HepG2 (cell line): ENCODE measurements around the gene PRKCZ. TPM values are rescaled to one million over a fixed set of nuclear protein-coding genes. Genes with fewer than 3 reads are reported as not detected.
A peak's percentile ranks its signal among the peaks of the same experiment; 100 is the strongest.

Experiments
- DNMT1 ChIP-seq: sonication (generic); formaldehyde crosslinking; IDR thresholded peaks from 2 replicates; pipeline ENCODE4 v1.5.1; 2020; ENCODE audit warnings: mild to moderate bottlenecking, missing genetic modification reagents
- HOXA5 ChIP-seq: sonication (generic); formaldehyde crosslinking; IDR thresholded peaks from 2 replicates; pipeline ENCODE4 v1.4.0; 2020; ENCODE audit warnings: missing genetic modification reagents
- KLF15 ChIP-seq: sonication (generic); formaldehyde crosslinking; IDR thresholded peaks from 2 replicates; pipeline ENCODE4 v1.8.1; 2023; ENCODE audit warnings: borderline replicate concordance, mild to moderate bottlenecking, inconsistent platforms, missing genetic modification reagents, mixed read lengths
- NFE2L1 ChIP-seq: sonication (generic); formaldehyde crosslinking; IDR thresholded peaks from 2 replicates; pipeline ENCODE4 v1.4.0; 2020; ENCODE audit warnings: missing genetic modification reagents, mild to moderate bottlenecking, borderline replicate concordance
- NFE2L2 ChIP-seq: fragments of 150-350 bp; IDR thresholded peaks from 2 replicates; pipeline ENCODE4 v1.6.1; 2014; ENCODE audit warnings: low read length
- RFXANK ChIP-seq: IDR thresholded peaks from 2 replicates; pipeline ENCODE4 v1.6.1; 2016
- SMAD9 ChIP-seq: sonication (generic); formaldehyde crosslinking; IDR thresholded peaks from 2 replicates; pipeline ENCODE4 v1.5.1; 2020; ENCODE audit warnings: mild to moderate bottlenecking, missing genetic modification reagents
- THYN1 ChIP-seq: sonication (generic); formaldehyde crosslinking; IDR thresholded peaks from 2 replicates; pipeline ENCODE4 v1.8.1; 2023; ENCODE audit warnings: low read depth, mild to moderate bottlenecking, moderate library complexity, missing genetic modification reagents, borderline replicate concordance
- ZNF331 ChIP-seq: sonication (generic); formaldehyde crosslinking; IDR thresholded peaks from 2 replicates; pipeline ENCODE4 v1.4.0; 2020; ENCODE audit warnings: missing genetic modification reagents
- ZNF333 ChIP-seq: sonication (generic); formaldehyde crosslinking; IDR thresholded peaks from 2 replicates; pipeline ENCODE4 v1.4.0; 2020; ENCODE audit warnings: mild to moderate bottlenecking, missing genetic modification reagents, borderline replicate concordance
- ZNF354B ChIP-seq: sonication (generic); formaldehyde crosslinking; IDR thresholded peaks from 2 replicates; pipeline ENCODE4 v1.8.0; 2022; ENCODE audit warnings: mild to moderate bottlenecking, missing genetic modification reagents
- ZNF382 ChIP-seq: sonication (generic); formaldehyde crosslinking; IDR thresholded peaks from 2 replicates; pipeline ENCODE4 v1.5.0; 2020; ENCODE audit warnings: missing genetic modification reagents, mild to moderate bottlenecking, borderline replicate concordance
- ZNF432 ChIP-seq: sonication (generic); formaldehyde crosslinking; IDR thresholded peaks from 2 replicates; pipeline ENCODE4 v1.5.0; 2020; ENCODE audit warnings: missing genetic modification reagents, mild to moderate bottlenecking, borderline replicate concordance
- ZSCAN29 ChIP-seq: sonication (generic); formaldehyde crosslinking; conservative IDR thresholded peaks from 2 replicates; pipeline ENCODE4 v1.4.0; 2020; ENCODE audit warnings: mild to moderate bottlenecking, missing genetic modification reagents
- polyA plus RNA-seq, 8 experiments: library from polyadenylated mRNA; depleted of rRNA in 3 of 8; stranded (reverse) in 7 of 8; unstranded in 1 of 8; fragments of >200 nt; fragmentation: Illumina TruSeq in 4 of 8; extraction: Trizol in 4 of 8; gene quantifications; 2 replicates each; pipeline versions ENCODE4 v1.2.1 to v1.2.3, GENCODE V29; 2011 to 2016; ENCODE audit warnings: low read depth in 4 of 8, missing spikeins in 1 of 8, mixed read lengths in 1 of 8; ENCODE audit not compliant: insufficient read depth in 1 of 8
- total RNA-seq, 5 experiments: library from RNA; depleted of rRNA; stranded (reverse); fragments of >200 nt; fragmentation: Illumina TruSeq; extraction: Trizol; gene quantifications; 2 replicates each; pipeline ENCODE4 v1.2.3, GENCODE V29; 2016; ENCODE audit warnings: low read depth in 1 of 5
- TF ChIP-seq, protein P1 (sequence below): sonication (generic); formaldehyde crosslinking; IDR thresholded peaks from 2 replicates; pipeline ENCODE4 v1.4.0; 2020; ENCODE audit warnings: missing genetic modification reagents, mild to moderate bottlenecking, borderline replicate concordance
- TF ChIP-seq, protein P2 (sequence below): IDR thresholded peaks from 2 replicates; pipeline ENCODE4 v1.6.1; 2016; ENCODE audit warnings: low read depth, control low read depth
- TF ChIP-seq, protein P3 (sequence below): sonication (generic); formaldehyde crosslinking; IDR thresholded peaks from 2 replicates; pipeline ENCODE4 v1.5.0; 2020; ENCODE audit warnings: mild to moderate bottlenecking, low read depth, missing genetic modification reagents, borderline replicate concordance
- TF ChIP-seq, protein P4 (sequence below): sonication (generic); formaldehyde crosslinking; IDR thresholded peaks from 2 replicates; pipeline ENCODE4 v1.5.1; 2020; ENCODE audit warnings: mild to moderate bottlenecking, moderate library complexity, missing genetic modification reagents
- TF ChIP-seq, protein P5 (sequence below): sonication (generic); formaldehyde crosslinking; conservative IDR thresholded peaks from 2 replicates; pipeline ENCODE4 v1.4.0; 2020; ENCODE audit warnings: missing genetic modification reagents
- TF ChIP-seq, protein P6 (sequence below): fragments of 450-650 bp; IDR thresholded peaks from 2 replicates; pipeline ENCODE4 v1.6.1; 2017

Gene PRKCZ
- total and polyA plus RNA-seq, 2 of the 13 experiments (the other 11 are each of a cell fraction or from before 2014, with no cell fraction given): 34.7 to 85.2 TPM

DNA sequence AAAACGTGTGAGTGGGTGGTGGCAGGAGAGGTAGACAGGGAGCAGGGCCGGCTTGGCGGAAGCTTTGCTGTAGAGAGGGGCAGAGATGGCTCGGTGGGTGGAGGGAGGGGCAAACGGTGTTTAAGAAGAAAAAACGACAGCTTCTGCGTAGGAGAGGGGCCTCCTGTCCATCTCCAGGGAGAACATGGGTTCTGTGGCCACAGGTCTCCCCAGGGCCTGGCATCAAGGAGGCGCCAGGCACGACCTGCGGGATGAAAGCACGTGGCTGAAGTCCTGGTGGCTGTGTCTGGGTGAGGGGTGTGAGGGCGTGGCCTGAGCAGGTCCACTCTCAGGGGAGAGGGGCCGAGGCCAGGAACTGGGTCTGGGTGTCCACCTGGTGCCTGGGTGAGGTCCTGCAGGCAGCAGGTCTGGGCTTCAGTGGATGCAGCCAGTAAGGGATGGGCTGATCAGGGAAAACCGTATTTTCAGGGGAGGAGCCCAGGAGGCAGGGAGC is 940 bp upstream of the PRKCZ start (continued):
- TF ChIP-seq, protein P1, sequence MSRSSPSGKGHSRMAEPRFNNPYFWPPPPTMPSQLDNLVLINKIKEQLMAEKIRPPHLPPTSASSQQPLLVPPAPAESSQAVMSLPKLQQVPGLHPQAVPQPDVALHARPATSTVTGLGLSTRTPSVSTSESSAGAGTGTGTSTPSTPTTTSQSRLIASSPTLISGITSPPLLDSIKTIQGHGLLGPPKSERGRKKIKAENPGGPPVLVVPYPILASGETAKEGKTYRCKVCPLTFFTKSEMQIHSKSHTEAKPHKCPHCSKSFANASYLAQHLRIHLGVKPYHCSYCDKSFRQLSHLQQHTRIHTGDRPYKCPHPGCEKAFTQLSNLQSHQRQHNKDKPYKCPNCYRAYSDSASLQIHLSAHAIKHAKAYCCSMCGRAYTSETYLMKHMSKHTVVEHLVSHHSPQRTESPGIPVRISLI (CRISPR knock-in tag): no peak
- TF ChIP-seq ZNF354B (CRISPR knock-in tag) (no peak), ZSCAN29 (CRISPR knock-in tag) (no peak), NFE2L2 (no peak), NFE2L1 (no peak), ZNF333 (no peak), KLF15 (CRISPR knock-in tag) (no peak), ZNF432 (CRISPR knock-in tag) (no peak), ZNF382 (no peak), HOXA5 (CRISPR knock-in tag) (no peak; the same call in 1 of the 2 replicates), RFXANK (CRISPR knock-in tag) (no peak), THYN1 (no peak), DNMT1 (CRISPR knock-in tag) (0 out of 2 replicates have a peak, but pooled peaks have one; percentile 34), SMAD9 (CRISPR knock-in tag) (no peak), ZNF331 (CRISPR knock-in tag) (peak; percentile 44; the same call in 1 of the 2 replicates)
- TF ChIP-seq, protein P2, sequence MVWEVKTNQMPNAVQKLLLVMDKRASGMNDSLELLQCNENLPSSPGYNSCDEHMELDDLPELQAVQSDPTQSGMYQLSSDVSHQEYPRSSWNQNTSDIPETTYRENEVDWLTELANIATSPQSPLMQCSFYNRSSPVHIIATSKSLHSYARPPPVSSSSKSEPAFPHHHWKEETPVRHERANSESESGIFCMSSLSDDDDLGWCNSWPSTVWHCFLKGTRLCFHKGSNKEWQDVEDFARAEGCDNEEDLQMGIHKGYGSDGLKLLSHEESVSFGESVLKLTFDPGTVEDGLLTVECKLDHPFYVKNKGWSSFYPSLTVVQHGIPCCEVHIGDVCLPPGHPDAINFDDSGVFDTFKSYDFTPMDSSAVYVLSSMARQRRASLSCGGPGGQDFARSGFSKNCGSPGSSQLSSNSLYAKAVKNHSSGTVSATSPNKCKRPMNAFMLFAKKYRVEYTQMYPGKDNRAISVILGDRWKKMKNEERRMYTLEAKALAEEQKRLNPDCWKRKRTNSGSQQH (CRISPR knock-in tag): no peak
- TF ChIP-seq, protein P3, sequence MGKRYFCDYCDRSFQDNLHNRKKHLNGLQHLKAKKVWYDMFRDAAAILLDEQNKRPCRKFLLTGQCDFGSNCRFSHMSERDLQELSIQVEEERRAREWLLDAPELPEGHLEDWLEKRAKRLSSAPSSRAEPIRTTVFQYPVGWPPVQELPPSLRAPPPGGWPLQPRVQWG (CRISPR knock-in tag): no peak
- TF ChIP-seq, protein P4, sequence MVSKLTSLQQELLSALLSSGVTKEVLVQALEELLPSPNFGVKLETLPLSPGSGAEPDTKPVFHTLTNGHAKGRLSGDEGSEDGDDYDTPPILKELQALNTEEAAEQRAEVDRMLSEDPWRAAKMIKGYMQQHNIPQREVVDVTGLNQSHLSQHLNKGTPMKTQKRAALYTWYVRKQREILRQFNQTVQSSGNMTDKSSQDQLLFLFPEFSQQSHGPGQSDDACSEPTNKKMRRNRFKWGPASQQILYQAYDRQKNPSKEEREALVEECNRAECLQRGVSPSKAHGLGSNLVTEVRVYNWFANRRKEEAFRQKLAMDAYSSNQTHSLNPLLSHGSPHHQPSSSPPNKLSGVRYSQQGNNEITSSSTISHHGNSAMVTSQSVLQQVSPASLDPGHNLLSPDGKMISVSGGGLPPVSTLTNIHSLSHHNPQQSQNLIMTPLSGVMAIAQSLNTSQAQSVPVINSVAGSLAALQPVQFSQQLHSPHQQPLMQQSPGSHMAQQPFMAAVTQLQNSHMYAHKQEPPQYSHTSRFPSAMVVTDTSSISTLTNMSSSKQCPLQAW: no peak; the same call in 1 of the 2 replicates
- TF ChIP-seq, protein P5, sequence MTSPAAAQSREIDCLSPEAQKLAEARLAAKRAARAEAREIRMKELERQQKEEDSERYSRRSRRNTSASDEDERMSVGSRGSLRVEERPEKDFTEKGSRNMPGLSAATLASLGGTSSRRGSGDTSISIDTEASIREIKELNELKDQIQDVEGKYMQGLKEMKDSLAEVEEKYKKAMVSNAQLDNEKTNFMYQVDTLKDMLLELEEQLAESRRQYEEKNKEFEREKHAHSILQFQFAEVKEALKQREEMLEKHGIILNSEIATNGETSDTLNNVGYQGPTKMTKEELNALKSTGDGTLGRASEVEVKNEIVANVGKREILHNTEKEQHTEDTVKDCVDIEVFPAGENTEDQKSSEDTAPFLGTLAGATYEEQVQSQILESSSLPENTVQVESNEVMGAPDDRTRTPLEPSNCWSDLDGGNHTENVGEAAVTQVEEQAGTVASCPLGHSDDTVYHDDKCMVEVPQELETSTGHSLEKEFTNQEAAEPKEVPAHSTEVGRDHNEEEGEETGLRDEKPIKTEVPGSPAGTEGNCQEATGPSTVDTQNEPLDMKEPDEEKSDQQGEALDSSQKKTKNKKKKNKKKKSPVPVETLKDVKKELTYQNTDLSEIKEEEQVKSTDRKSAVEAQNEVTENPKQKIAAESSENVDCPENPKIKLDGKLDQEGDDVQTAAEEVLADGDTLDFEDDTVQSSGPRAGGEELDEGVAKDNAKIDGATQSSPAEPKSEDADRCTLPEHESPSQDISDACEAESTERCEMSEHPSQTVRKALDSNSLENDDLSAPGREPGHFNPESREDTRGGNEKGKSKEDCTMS (CRISPR knock-in tag): no peak
- TF ChIP-seq, protein P6, sequence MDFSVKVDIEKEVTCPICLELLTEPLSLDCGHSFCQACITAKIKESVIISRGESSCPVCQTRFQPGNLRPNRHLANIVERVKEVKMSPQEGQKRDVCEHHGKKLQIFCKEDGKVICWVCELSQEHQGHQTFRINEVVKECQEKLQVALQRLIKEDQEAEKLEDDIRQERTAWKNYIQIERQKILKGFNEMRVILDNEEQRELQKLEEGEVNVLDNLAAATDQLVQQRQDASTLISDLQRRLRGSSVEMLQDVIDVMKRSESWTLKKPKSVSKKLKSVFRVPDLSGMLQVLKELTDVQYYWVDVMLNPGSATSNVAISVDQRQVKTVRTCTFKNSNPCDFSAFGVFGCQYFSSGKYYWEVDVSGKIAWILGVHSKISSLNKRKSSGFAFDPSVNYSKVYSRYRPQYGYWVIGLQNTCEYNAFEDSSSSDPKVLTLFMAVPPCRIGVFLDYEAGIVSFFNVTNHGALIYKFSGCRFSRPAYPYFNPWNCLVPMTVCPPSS: no peak
